BE2C (cell line): ENCODE data around the gene CAPRIN2.

Experiments used
- DNase-seq: peaks from one replicate; pipeline ENCODE4 v3.0.0-alpha.2; 2020
- H3K27me3 ChIP-seq: fragments of 250-450 bp; sonication (Bioruptor Pico); 2 replicates; pipeline ENCODE4 v1.5.1; 2020; ENCODE audit warnings: mild to moderate bottlenecking
- H3K36me3 ChIP-seq: fragments of 250-450 bp; sonication (Bioruptor Pico); 2 replicates; pipeline ENCODE4 v1.5.1; 2020; ENCODE audit warnings: mild to moderate bottlenecking
- H3K4me1 ChIP-seq: fragments of 250-450 bp; sonication (Bioruptor Pico); 2 replicates; pipeline ENCODE4 v1.5.1; 2020
- H3K4me3 ChIP-seq: 2 replicates; pipeline ENCODE4 v1.5.1; 2011; ENCODE audit warnings: low read depth, low read length
- H3K9me3 ChIP-seq: fragments of 250-450 bp; sonication (Bioruptor Pico); 2 replicates; pipeline ENCODE4 v1.5.1; 2020
- TF ChIP-seq, protein P1 (sequence below): IDR thresholded peaks from 2 replicates; pipeline ENCODE4 v1.5.1; 2012; ENCODE audit warnings: mild to moderate bottlenecking, low read depth, low read length

CAPRIN2 gene

DNA sequence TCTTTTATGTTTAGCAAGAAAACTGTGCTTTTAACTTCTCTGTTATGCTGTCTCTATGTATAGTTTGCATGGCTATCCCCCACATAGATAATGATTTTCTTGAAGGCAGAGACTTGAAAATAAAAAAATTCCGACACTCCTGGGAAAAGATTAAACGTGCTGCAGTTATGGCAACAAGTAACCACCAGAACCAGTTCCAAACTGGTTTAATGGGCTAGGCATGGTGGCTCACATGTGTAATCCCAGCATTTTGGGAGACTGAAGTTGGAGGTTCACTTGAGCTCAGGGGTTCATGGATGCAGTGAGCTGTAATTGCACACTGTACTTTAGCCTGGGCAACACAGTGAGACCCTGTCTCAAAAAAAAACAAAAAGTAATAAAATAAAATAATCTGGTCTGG is 15.1 kb upstream of the CAPRIN2 start:
- Histone ChIP-seq H3K9me3 (no peaks in the 10 kb centered on the region), H3K36me3 (no peaks in the 10 kb centered on the region), H3K27me3 (no peaks in the 10 kb centered on the region), H3K4me3 (no peak overlapping the region), H3K4me1 (no peaks in the 10 kb centered on the region)
- no peak for DNase-seq
- TF ChIP-seq, protein P1, sequence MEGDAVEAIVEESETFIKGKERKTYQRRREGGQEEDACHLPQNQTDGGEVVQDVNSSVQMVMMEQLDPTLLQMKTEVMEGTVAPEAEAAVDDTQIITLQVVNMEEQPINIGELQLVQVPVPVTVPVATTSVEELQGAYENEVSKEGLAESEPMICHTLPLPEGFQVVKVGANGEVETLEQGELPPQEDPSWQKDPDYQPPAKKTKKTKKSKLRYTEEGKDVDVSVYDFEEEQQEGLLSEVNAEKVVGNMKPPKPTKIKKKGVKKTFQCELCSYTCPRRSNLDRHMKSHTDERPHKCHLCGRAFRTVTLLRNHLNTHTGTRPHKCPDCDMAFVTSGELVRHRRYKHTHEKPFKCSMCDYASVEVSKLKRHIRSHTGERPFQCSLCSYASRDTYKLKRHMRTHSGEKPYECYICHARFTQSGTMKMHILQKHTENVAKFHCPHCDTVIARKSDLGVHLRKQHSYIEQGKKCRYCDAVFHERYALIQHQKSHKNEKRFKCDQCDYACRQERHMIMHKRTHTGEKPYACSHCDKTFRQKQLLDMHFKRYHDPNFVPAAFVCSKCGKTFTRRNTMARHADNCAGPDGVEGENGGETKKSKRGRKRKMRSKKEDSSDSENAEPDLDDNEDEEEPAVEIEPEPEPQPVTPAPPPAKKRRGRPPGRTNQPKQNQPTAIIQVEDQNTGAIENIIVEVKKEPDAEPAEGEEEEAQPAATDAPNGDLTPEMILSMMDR = no peak

DNA sequence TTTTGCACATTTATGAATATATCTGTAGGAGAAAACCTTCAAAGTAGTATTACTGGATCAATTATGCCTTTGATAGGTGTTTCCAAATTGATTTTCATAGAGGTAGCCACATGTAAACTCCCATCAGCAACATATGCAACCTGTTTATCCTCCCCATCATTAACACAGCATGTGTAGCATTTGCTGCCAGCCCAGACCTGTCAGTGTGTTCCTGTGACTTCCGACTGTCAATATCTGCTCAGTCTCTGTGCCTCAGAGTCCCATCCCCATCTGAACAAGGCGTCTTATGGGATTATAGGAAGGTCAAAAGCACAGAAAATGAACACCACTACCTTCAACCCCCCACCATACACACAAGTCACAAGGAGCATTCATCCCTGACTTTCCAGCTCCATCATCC is 9.5 kb upstream of the CAPRIN2 start:
- Histone ChIP-seq H3K27me3 (no peaks in the 10 kb centered on the region), H3K4me3 (no peak overlapping the region), H3K36me3 (no peaks in the 10 kb centered on the region), H3K4me1 (no peaks in the 10 kb centered on the region), H3K9me3 (no peaks in the 10 kb centered on the region)
- TF ChIP-seq, protein P1 = no peak
- DNase-seq = no peak

GRCh38 chr12:30763053-30763452 is 8.3 kb upstream of the CAPRIN2 start:
- no peak for DNase-seq
- TF ChIP-seq, protein P1 = no peak
- Histone ChIP-seq H3K9me3 (no peaks in the 10 kb centered on the region), H3K36me3 (no peaks in the 10 kb centered on the region), H3K4me3 (no peak overlapping the region), H3K4me1 (no peaks in the 10 kb centered on the region), H3K27me3 (no peaks in the 10 kb centered on the region)

GRCh38 chr12:30761730-30762129 is 7.0 kb upstream of the CAPRIN2 start:
- no peak for DNase-seq
- H3K4me3 ChIP-seq = no peak overlapping the region
- H3K27me3 ChIP-seq = no peaks in the 10 kb centered on the region
- H3K9me3 ChIP-seq = no peaks in the 10 kb centered on the region
- TF ChIP-seq, protein P1 = no peak
- H3K36me3 ChIP-seq = no peaks in the 10 kb centered on the region
- no peaks in the 10 kb centered on the region for H3K4me1 ChIP-seq

GRCh38 chr12:30757316-30757715 is 2.6 kb upstream of the CAPRIN2 start:
- TF ChIP-seq, protein P1 = no peak
- Histone ChIP-seq H3K36me3 (no peaks in the 10 kb centered on the region), H3K4me3 (no peak overlapping the region), H3K27me3 (no peaks in the 10 kb centered on the region), H3K4me1 (peaks cover 6% of the 10 kb centered on the region), H3K9me3 (no peaks in the 10 kb centered on the region)
- DNase-seq = no peak

DNA sequence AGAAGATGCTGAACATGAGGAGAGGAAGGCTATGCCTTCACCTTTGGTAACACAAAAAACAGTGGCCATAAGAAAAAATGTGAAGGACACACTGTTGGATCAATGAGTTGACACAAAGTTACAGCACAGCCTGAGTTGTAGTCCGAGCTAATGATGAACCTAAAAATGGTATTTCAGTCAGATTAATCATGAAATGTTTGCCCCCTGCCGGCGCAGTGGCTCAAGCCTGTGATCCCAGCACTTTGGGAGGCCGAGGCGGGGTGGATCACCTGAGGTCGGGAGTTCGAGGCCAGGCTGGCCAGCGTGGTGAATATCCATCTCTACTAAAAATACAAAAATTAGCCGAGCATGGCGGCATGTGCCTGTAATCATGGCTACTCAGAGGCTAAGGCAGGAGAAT is 1.3 kb upstream of the CAPRIN2 start:
- no peaks in the 10 kb centered on the region for H3K36me3 ChIP-seq
- H3K27me3 ChIP-seq = no peaks in the 10 kb centered on the region
- H3K9me3 ChIP-seq = no peaks in the 10 kb centered on the region
- TF ChIP-seq, protein P1 = no peak
- no peak overlapping the region for H3K4me3 ChIP-seq
- DNase-seq = no peak
- H3K4me1 ChIP-seq = peaks cover 6% of the 10 kb centered on the region
